Stimulated activated CD8-positive, alpha-beta memory T cell treated with anti-CD3 and anti-CD28 coated beads, Interleukin-15, amount 100 ng/mL, for 1 hour (primary cell): ENCODE measurements around the gene B3GNT4.
"Not testable (repeated sequence)": the region's sequence is repeated elsewhere in the genome, so short reads cannot be mapped to it uniquely, and the experiment has no call there.

Source experiments
- DNase-seq: peaks from one replicate; pipeline ENCODE4 v3.0.0-alpha.2; 2020; ENCODE audit warnings: low read depth

The B3GNT4 gene

GRCh38 chr12:122216445-122216844, 12.9 kb downstream of the B3GNT4 start:
- DNase-seq, result no peak

- DNase-seq, result peak; percentile 98
These were observed 22.3 kb downstream of the B3GNT4 start, which contains the start of gene DIABLO for GRCh38 chr12:122225683-122226365. DIABLO (minus strand) TSS chr12:122226052; CDS start chr12:122226014, 38 bp downstream.

GRCh38 chr12:122226366-122227125, 23.0 kb downstream of the B3GNT4 start:
- DNase-seq, result no peak

- DNase-seq, result peak; percentile 20
These were observed 23.8 kb downstream of the B3GNT4 start for GRCh38 chr12:122227341-122227740.

GRCh38 chr12:122228092-122228491, 24.6 kb downstream of the B3GNT4 start:
- no peak for DNase-seq

GRCh38 chr12:122230798-122231197, 27.3 kb downstream of the B3GNT4 start:
- DNase-seq, result no peak

GRCh38 chr12:122232691-122233090, 29.2 kb downstream of the B3GNT4 start:
- DNase-seq, result no peak

- no peak for DNase-seq
These were observed 32.2 kb downstream of the B3GNT4 start for GRCh38 chr12:122235741-122236140.

GRCh38 chr12:122238861-122239260, 35.4 kb downstream of the B3GNT4 start:
- DNase-seq, result no peak

- no peak for DNase-seq
These were observed 40.5 kb downstream of the B3GNT4 start for GRCh38 chr12:122243965-122244364.

GRCh38 chr12:122244565-122245371, 41.3 kb downstream of the B3GNT4 start:
- no peak for DNase-seq

- no peak for DNase-seq
These were observed 42.0 kb downstream of the B3GNT4 start for GRCh38 chr12:122245553-122245952.

- no peak for DNase-seq
These were observed 46.5 kb downstream of the B3GNT4 start for GRCh38 chr12:122250047-122250446.

- DNase-seq, result no peak
These were observed 47.0 kb downstream of the B3GNT4 start for GRCh38 chr12:122250536-122250935.

GRCh38 chr12:122258462-122258861, 55.0 kb downstream of the B3GNT4 start:
- not testable (repeated sequence) for DNase-seq
